ENCODE measurements around the gene PLK2.

GRCh38 chr5:58452566-58453258 is 7.2 kb downstream of the PLK2 start:
- no peak for TF ChIP-seq POLR2A (IDR thresholded peaks at IDR 0.05)
- no peak for TF ChIP-seq CTCF (IDR thresholded peaks at IDR 0.05)

Measured in uterus (tissue), 2 donors.